Endothelial cell of umbilical vein (primary cell): ENCODE data around the gene GPR137. TPM values are rescaled to one million over a fixed set of nuclear protein-coding genes. Genes with fewer than 3 reads are reported as not detected.

ENCODE experiments used
- BruUV-seq: library from RNA; stranded (reverse); fragments of 400-500 nt; replicated peaks from 2 replicates; lab custom pipeline; 2021; lab: Mats Ljungman, UMichigan
- CTCF ChIA-PET: fragments of 300-600, 350-600 bp; sonication (Branson Sonifier 250); formaldehyde crosslinking; loops from one replicate; lab custom pipeline; 2021; ENCODE audit warnings: antibody characterized with exemption, inconsistent platforms; lab: Charles Lee
- POLR2A ChIA-PET: fragments of 300-600, 350-600 bp; sonication (Branson Sonifier 250); formaldehyde crosslinking; loops from one replicate; lab custom pipeline; 2021; ENCODE audit warnings: antibody characterized with exemption, inconsistent platforms; lab: Charles Lee
- DNase-seq: peaks from one replicate; pipeline ENCODE4 v3.0.0-alpha.2; 2011; ENCODE audit warnings: low read depth, low spot score
- FAIRE-seq: peaks from 2 replicates; lab custom pipeline; 2011; peaks lifted over from hg19 to GRCh38; lab: Jason Lieb, UNC
- H2AFZ ChIP-seq: 2 replicates; pipeline ENCODE4 v1.6.0; 2012; ENCODE audit warnings: low read depth, low read length, control low read depth, inconsistent platforms
- H3K27ac ChIP-seq: 2 replicates; pipeline ENCODE4 v1.5.1; 2011; ENCODE audit warnings: low read depth, mild to moderate bottlenecking, control low read depth, low read length, moderate library complexity; ENCODE audit not compliant: insufficient read depth
- H3K27me3 ChIP-seq, 2 experiments: 2 replicates each; pipeline versions ENCODE4 v1.6.0 to v1.6.1; 2011; ENCODE audit warnings: low read length in 2 of 2, mixed read lengths in 1 of 2; ENCODE audit not compliant: control insufficient read depth in 2 of 2, insufficient read depth in 2 of 2
- H3K36me3 ChIP-seq, 2 experiments: 2 replicates in 1 of 2; 3 replicates in 1 of 2; pipeline ENCODE4 v1.5.1; 2011; ENCODE audit warnings: low read length in 2 of 2, mild to moderate bottlenecking in 1 of 2, moderate library complexity in 1 of 2; ENCODE audit not compliant: control insufficient read depth in 2 of 2, insufficient read depth in 2 of 2; ENCODE audit errors: extremely low read depth in 1 of 2
- H3K4me1 ChIP-seq: 3 replicates; pipeline ENCODE4 v1.5.1; 2011; ENCODE audit warnings: mild to moderate bottlenecking, low read length; ENCODE audit not compliant: control insufficient read depth, insufficient read depth; ENCODE audit errors: extremely low read depth
- H3K4me2 ChIP-seq: 2 replicates; pipeline ENCODE4 v1.6.1; 2011; ENCODE audit warnings: low read length, control low read depth, mixed read lengths; ENCODE audit not compliant: insufficient read depth
- H3K4me3 ChIP-seq, 3 experiments: fragments of 200-600 bp in 1 of 3; sonication (generic), shearing (Covaris generic) in 1 of 3; replicated peaks in 1 of 3; 2 replicates each; pipeline ENCODE4 v1.5.1; 2011 to 2016; ENCODE audit warnings: control low read depth in 3 of 3, low read length in 3 of 3, mild to moderate bottlenecking in 2 of 3, inconsistent platforms in 1 of 3, low read depth in 1 of 3, moderate library complexity in 1 of 3; ENCODE audit not compliant: insufficient read depth in 1 of 3
- H3K79me2 ChIP-seq: 2 replicates; pipeline ENCODE4 v1.6.0; 2012; ENCODE audit warnings: low read length, inconsistent platforms; ENCODE audit not compliant: control insufficient read depth, insufficient read depth
- H3K9ac ChIP-seq: replicated peaks from 2 replicates; pipeline ENCODE3; 2011; ENCODE audit warnings: low read length, control low read depth; ENCODE audit not compliant: insufficient read depth; ENCODE audit errors: extremely low read depth
- H3K9me1 ChIP-seq: replicated peaks from 3 replicates; pipeline ENCODE4 v1.6.0; 2011; ENCODE audit warnings: mild to moderate bottlenecking, low read length; ENCODE audit not compliant: control insufficient read depth, insufficient read depth; ENCODE audit errors: extremely low read depth
- H3K9me3 ChIP-seq: replicated peaks from 2 replicates; pipeline ENCODE4 v1.5.1; 2012; ENCODE audit warnings: low read length, inconsistent platforms; ENCODE audit not compliant: control insufficient read depth, insufficient read depth
- H4K20me1 ChIP-seq: replicated peaks from 2 replicates; pipeline ENCODE3; 2011; ENCODE audit warnings: mild to moderate bottlenecking, low read length; ENCODE audit not compliant: control insufficient read depth, insufficient read depth; ENCODE audit errors: extremely low read depth
- CTCF ChIP-seq, 2 donors: IDR thresholded peaks; 1 replicate in 1 of 2; 2 replicates in 1 of 2; pipeline ENCODE4 v1.5.1; 2011; ENCODE audit warnings: low read length in 2 of 2, mild to moderate bottlenecking in 2 of 2, moderate library complexity in 2 of 2, control low read depth in 1 of 2, inconsistent platforms in 1 of 2, low read depth in 1 of 2; ENCODE audit not compliant: insufficient read depth in 1 of 2; ENCODE audit errors: extremely low read depth in 1 of 2
- EZH2 ChIP-seq: IDR thresholded peaks from 2 replicates; pipeline ENCODE4 v1.6.1; 2012; ENCODE audit warnings: borderline replicate concordance, low read depth, mild to moderate bottlenecking, moderate library complexity, low read length, inconsistent platforms; ENCODE audit not compliant: severe bottlenecking
- FOS ChIP-seq: IDR thresholded peaks from 2 replicates; pipeline ENCODE4 v1.6.1; 2011; ENCODE audit warnings: mild to moderate bottlenecking, low read length, moderate library complexity, borderline replicate concordance; ENCODE audit not compliant: insufficient read depth
- GATA2 ChIP-seq: IDR thresholded peaks from 2 replicates; pipeline ENCODE4 v1.7.0; 2011; ENCODE audit warnings: low read depth, mild to moderate bottlenecking, moderate library complexity, mixed read lengths, low read length; ENCODE audit not compliant: insufficient read length, insufficient read depth
- JUN ChIP-seq: IDR thresholded peaks from 2 replicates; pipeline ENCODE4 v1.6.1; 2011; ENCODE audit warnings: borderline replicate concordance, low read depth; ENCODE audit not compliant: insufficient read length, insufficient read depth
- MAX ChIP-seq: IDR thresholded peaks from 2 replicates; pipeline ENCODE4 v1.6.1; 2011; ENCODE audit not compliant: insufficient read depth, insufficient read length
- MYC ChIP-seq: IDR thresholded peaks from one replicate; pipeline ENCODE4 v1.6.1; 2011; ENCODE audit warnings: mild to moderate bottlenecking, low read depth, low read length
- POLR2A ChIP-seq: IDR thresholded peaks from 2 replicates; pipeline ENCODE4 v1.6.1; 2012; ENCODE audit warnings: low read depth, mild to moderate bottlenecking, control low read depth, low read length
- POLR2AphosphoS5 ChIP-seq: IDR thresholded peaks from 2 replicates; pipeline ENCODE4 v1.6.1; 2012; ENCODE audit warnings: low read depth, mild to moderate bottlenecking, control low read depth, low read length, moderate library complexity; ENCODE audit not compliant: insufficient read depth
- dilution Hi-C: fragments of 300-500 bp; cut with MboI; formaldehyde crosslinking; loops from one replicate; pipeline ENCODE4 v1.15.0; 2019; ENCODE audit warnings: low sequenced_read_pairs; ENCODE audit not compliant: extremely low pct_ligation_motif_present
- intact Hi-C: fragments of 100-400 bp; cut with micrococcal nuclease; formaldehyde crosslinking; loops from one replicate; pipeline ENCODE4 v1.10.0; 2022
- polyA plus RNA-seq, 4 experiments: library from polyadenylated mRNA; depleted of rRNA in 3 of 4; stranded (reverse) in 3 of 4; unstranded in 1 of 4; fragments of >200 nt; gene quantifications; 2 replicates each; pipeline versions ENCODE4 v1.2.1 to v1.2.3, GENCODE V29; 2011 to 2012; ENCODE audit warnings: missing spikeins in 1 of 4
- total RNA-seq: library from RNA; stranded (reverse); gene quantifications from 2 replicates; pipeline ENCODE4 v1.2.3, GENCODE V29; 2021

GPR137 gene
- total and polyA plus RNA-seq, 2 donors (not counting 3 experiments of a cell fraction or from before 2014, with no cell fraction given), result 40.9 to 42.5 TPM

GRCh38 chr11:64317961-64318765, 32.5 kb downstream of the GPR137 start, which contains the start of gene PRDX5:
Gene PRDX5, plus strand, starts transcription at chr11:64318121. Its CDS starts 95 bp downstream, at chr11:64318216.
- CTCF ChIA-PET, result interaction anchor here (0.5 to 3.6 kb wide), 24 partner anchors 9 to 581 kb away, joined by 3 to 72 read pairs (median 6); partner anchors contain the start of genes BAD, CATSPERZ, CCDC88B and ESRRA
- Histone ChIP-seq H3K27me3 (no peaks in the 10 kb centered on the region), H3K4me2 (peak within 1 kb of the TSS; percentile 87), H3K36me3 (peaks cover 2 to 18% of the 10 kb centered on the region in 2 experiments), H3K4me3 (peak within 1 kb of the TSS; percentile 57 to 76 (median 75)), H2AFZ (peak within 1 kb of the TSS; percentile 65), H3K27ac (peak within 1 kb of the TSS; percentile 87), H3K4me1 (peaks cover 10% of the 10 kb centered on the region), H3K9me3 (no peaks in the 10 kb centered on the region), H3K9ac (peak within 1 kb of the TSS; percentile 77), H3K9me1 (no peaks in the 10 kb centered on the region), H4K20me1 (no peaks in the 10 kb centered on the region), H3K79me2 (peaks cover 4% of the 10 kb centered on the region)
- no peak for FAIRE-seq
- intact Hi-C loops (loop anchor here (1.0 to 2.0 kb wide), 5 partner anchors 13 to 48 kb away; partner anchors contain the start of genes ESRRA and RPS6KA4), dilution Hi-C loops (no loop called here)
- TSS peak; percentile 44 for BruUV-seq
- POLR2A ChIA-PET, result interaction anchor here (0.6 to 2.1 kb wide), 7 partner anchors 9 to 137 kb away, joined by 3 to 6 read pairs (median 5); partner anchors contain the start of genes NUDT22, STIP1 and TRPT1
- TF ChIP-seq FOS, result no peak
- TF ChIP-seq CTCF (IDR thresholded peaks at IDR 0.05; ENCODE audit: extremely low read depth in 1 of 2, insufficient read depth in 1 of 2, low read depth in 1 of 2, low read length in 2 of 2), result peak in 1 of 2 donors; percentile 32
- TF ChIP-seq MAX, result no peak
- no peak for TF ChIP-seq EZH2
- no peak for TF ChIP-seq GATA2
- TF ChIP-seq JUN, result no peak
- peak; percentile 87 for TF ChIP-seq POLR2AphosphoS5
- TF ChIP-seq POLR2A, result peak; percentile 64
- TF ChIP-seq MYC, result no peak
- peak; percentile 96 for DNase-seq
